Gastrocnemius medialis (tissue), 4 donors: ENCODE data around the gene ARHGAP27. TPM values are rescaled to one million over a fixed set of nuclear protein-coding genes. Genes with fewer than 3 reads are reported as not detected.

ENCODE experiments used
- ATAC-seq, 2 donors: fragments of 150-250 bp; one replicate each; pipeline ENCODE4 v1.9.1; 2016
- DNase-seq, 2 donors: peaks; one replicate each; pipeline ENCODE4 v3.0.0-alpha.2; 2019
- H3K27ac ChIP-seq, 4 donors: fragments of 200-600 bp; sonication (generic); 1 replicate in 1 of 4; 2 replicates in 3 of 4; pipeline ENCODE4 v1.5.1; 2016 to 2018; ENCODE audit warnings: mild to moderate bottlenecking in 2 of 4, moderate library complexity in 1 of 4
- H3K27me3 ChIP-seq, 3 donors: fragments of 200-600 bp; sonication (generic) in 2 of 3; 1 replicate in 1 of 3; 2 replicates in 2 of 3; pipeline versions ENCODE4 v1.5.1 to v1.6.0; 2016 to 2019; ENCODE audit warnings: mild to moderate bottlenecking in 1 of 3, moderate library complexity in 1 of 3
- H3K36me3 ChIP-seq, 2 donors: fragments of 200-600 bp; sonication (generic) in 1 of 2; one replicate each; pipeline ENCODE4 v1.5.1; 2017 to 2018
- H3K4me1 ChIP-seq, 2 donors: fragments of 200-600 bp; sonication (generic) in 1 of 2; one replicate each; pipeline ENCODE4 v1.5.1; 2016 to 2017; ENCODE audit warnings: mild to moderate bottlenecking in 2 of 2
- H3K4me3 ChIP-seq, 4 donors: fragments of 200-600 bp; sonication (generic) in 3 of 4; 1 replicate in 1 of 4; 2 replicates in 3 of 4; pipeline ENCODE4 v1.5.1; 2016 to 2019; ENCODE audit warnings: mild to moderate bottlenecking in 2 of 4
- H3K9me3 ChIP-seq, 3 donors: fragments of 200-600 bp; sonication (generic) in 2 of 3; 1 replicate in 1 of 3; 2 replicates in 2 of 3; pipeline ENCODE4 v1.5.1; 2016 to 2019
- CTCF ChIP-seq, 5 experiments: fragments of 450-650 bp in 3 of 5; fragments of 200-600 bp in 2 of 5; sonication (generic) in 2 of 5; IDR thresholded peaks in 4 of 5; conservative IDR thresholded peaks in 1 of 5; 1 replicate in 4 of 5; 2 replicates in 1 of 5; pipeline ENCODE4 v1.5.1; 2016 to 2019; ENCODE audit warnings: antibody characterized with exemption in 5 of 5, mild to moderate bottlenecking in 3 of 5, moderate library complexity in 3 of 5
- POLR2A ChIP-seq, 2 donors: fragments of 450-650 bp; IDR thresholded peaks; one replicate each; pipeline ENCODE4 v1.6.1; 2017; ENCODE audit warnings: antibody characterized with exemption in 2 of 2, mild to moderate bottlenecking in 2 of 2, moderate library complexity in 2 of 2
- in situ Hi-C, 4 donors: fragments of 200-750 bp; cut with MboI; loops; one replicate each; pipeline versions ENCODE4 v1.15.0 to v1.8.0; 2017; ENCODE audit warnings: low sequenced_read_pairs in 4 of 4
- intact Hi-C: fragments of 100-400 bp; cut with DNase I; formaldehyde crosslinking; loops from one replicate; pipeline ENCODE4 v1.15.1; 2023; ENCODE audit warnings: low total_unique reads
- total RNA-seq, 4 donors: library from RNA; depleted of rRNA; stranded (reverse); fragments of >200 nt; gene quantifications; one replicate each; pipeline versions ENCODE4 v1.1.0 to v1.2.3, GENCODE V29; 2016

Gene ARHGAP27
- total RNA-seq, 4 donors from 2014 or later: 4.2 to 6.0 (median 5.1) TPM

GRCh38 chr17:45440161-45440778 lies 7.6 kb upstream of the ARHGAP27 start:
- intact Hi-C loops (no loop called here), in situ Hi-C loops (no loop called here)
- peaks cover 0 to 33% of the 10 kb centered on the region in 2 donors for H3K36me3 ChIP-seq
- H3K27me3 ChIP-seq: no peaks in the 10 kb centered on the region
- peak; percentile 16 to 18 for ATAC-seq
- TF ChIP-seq CTCF (IDR thresholded peaks at IDR 0.05 in 4 of 5, conservative IDR thresholded peaks at IDR 0.05 in 1 of 5) (no peak), POLR2A (IDR thresholded peaks at IDR 0.05) (no peak)
- no peak overlapping the region for H3K4me3 ChIP-seq
- peaks cover 18 to 23% of the 10 kb centered on the region in 2 donors for H3K4me1 ChIP-seq
- no peaks in the 10 kb centered on the region for H3K9me3 ChIP-seq
- no peak for DNase-seq
- peak overlapping the region in 2 of 4 donors; percentile 25 to 37 for H3K27ac ChIP-seq

- Histone ChIP-seq H3K9me3 (no peaks in the 10 kb centered on the region), H3K4me3 (no peak overlapping the region), H3K27ac (no peak overlapping the region), H3K36me3 (peaks cover 0 to 27% of the 10 kb centered on the region in 2 donors), H3K27me3 (no peaks in the 10 kb centered on the region), H3K4me1 (peaks cover 18 to 23% of the 10 kb centered on the region in 2 donors)
- in situ Hi-C loops: no loop called here
- ATAC-seq (peak; percentile 19 to 66), DNase-seq (peak; percentile 38 to 60)
- intact Hi-C loops: no loop called here
- TF ChIP-seq CTCF (IDR thresholded peaks at IDR 0.05 in 4 of 5, conservative IDR thresholded peaks at IDR 0.05 in 1 of 5) (no peak), POLR2A (IDR thresholded peaks at IDR 0.05) (no peak)
Measured at GRCh38 chr17:45438931-45439610, 6.4 kb upstream of the ARHGAP27 start.

- H3K27ac ChIP-seq: no peak overlapping the region
- DNase-seq: no peak
- in situ Hi-C loops (no loop called here), intact Hi-C loops (no loop called here)
- H3K9me3 ChIP-seq: no peaks in the 10 kb centered on the region
- no peak for TF ChIP-seq CTCF (IDR thresholded peaks at IDR 0.05 in 4 of 5, conservative IDR thresholded peaks at IDR 0.05 in 1 of 5)
- TF ChIP-seq POLR2A (IDR thresholded peaks at IDR 0.05): no peak
- no peak overlapping the region for H3K4me3 ChIP-seq
- ATAC-seq: no peak
- peaks cover 0 to 9% (median 3%) of the 10 kb centered on the region in 3 donors for H3K27me3 ChIP-seq
- peaks cover 27 to 30% of the 10 kb centered on the region in 2 donors for H3K4me1 ChIP-seq
- H3K36me3 ChIP-seq: peaks cover 0 to 27% of the 10 kb centered on the region in 2 donors
Measured at GRCh38 chr17:45437465-45438283, 5.0 kb upstream of the ARHGAP27 start.

GRCh38 chr17:45436625-45437464 lies 4.2 kb upstream of the ARHGAP27 start:
- Histone ChIP-seq H3K4me1 (peaks cover 30 to 34% of the 10 kb centered on the region in 2 donors), H3K27ac (no peak overlapping the region), H3K4me3 (no peak overlapping the region), H3K27me3 (peaks cover 3 to 17% (median 12%) of the 10 kb centered on the region in 3 donors), H3K36me3 (peaks cover 0 to 27% of the 10 kb centered on the region in 2 donors), H3K9me3 (no peaks in the 10 kb centered on the region)
- no peak for ATAC-seq
- no peak for TF ChIP-seq CTCF (IDR thresholded peaks at IDR 0.05 in 4 of 5, conservative IDR thresholded peaks at IDR 0.05 in 1 of 5)
- TF ChIP-seq POLR2A (IDR thresholded peaks at IDR 0.05): no peak
- in situ Hi-C loops (no loop called here), intact Hi-C loops (no loop called here)
- DNase-seq: no peak
